ENCODE results near the gene CCDC88C.

- TF ChIP-seq CTCF (IDR thresholded peaks at IDR 0.05) (no peak), EP300 (IDR thresholded peaks at IDR 0.05) (no peak), POLR2A (IDR thresholded peaks at IDR 0.05) (no peak), POLR2AphosphoS5 (IDR thresholded peaks at IDR 0.05) (no peak)
These were observed 56.3 kb downstream of the CCDC88C start for GRCh38 chr14:91361233-91361811.
